ENCODE data around the gene HEATR3.

The HEATR3 gene

GRCh38 chr16:50152807-50153595 is 87.2 kb downstream of the HEATR3 start, which contains the start of gene TENT4B:
TSS of gene TENT4B (plus strand) at chr16:50153306. CDS start at chr16:50153622, 316 bp downstream.
- ChIA-PET CTCF (no interaction called here), POLR2A (interaction anchor here (1.1 to 1.2 kb wide), 2 partner anchors 51 to 87 kb away, joined by 3 to 4 read pairs; partner anchors contain the start of gene HEATR3)
- DNase-seq (ENCODE audit: extremely low spot score) = peak; percentile 95
- TF ChIP-seq HDGF (IDR thresholded peaks at IDR 0.05; ENCODE audit: borderline replicate concordance) = no peak
- TF ChIP-seq L3MBTL2 (conservative IDR thresholded peaks at IDR 0.05) = 0 out of 2 replicates have a peak, but pooled peaks have one; percentile 38

- POLR2A ChIA-PET = no interaction called here
- CTCF ChIA-PET = no interaction called here
- peak; percentile 30 for DNase-seq (ENCODE audit: extremely low spot score)
- TF ChIP-seq ZNF384 (IDR thresholded peaks at IDR 0.05) (no peak), ELF4 (IDR thresholded peaks at IDR 0.05) (no peak)
These were observed 88.0 kb downstream of the HEATR3 start for GRCh38 chr16:50153596-50154419.

GRCh38 chr16:50154420-50154950 is 88.7 kb downstream of the HEATR3 start:
- TF ChIP-seq LEF1 (IDR thresholded peaks at IDR 0.05; ENCODE audit: borderline replicate concordance) = no peak
- TF ChIP-seq FOXM1 (IDR thresholded peaks at IDR 0.05; ENCODE audit: borderline replicate concordance) = no peak
- CTCF ChIA-PET = interaction anchor here (1.0 to 1.4 kb wide), 2 partner anchors 13 to 56 kb away, joined by 3 read pairs; no protein-coding TSS in a partner anchor
- POLR2A ChIA-PET = no interaction called here
- DNase-seq (ENCODE audit: extremely low spot score) = no peak

- ChIA-PET POLR2A (interaction anchor here (0.8 to 1.3 kb wide), 2 partner anchors 9 to 56 kb away, joined by 3 to 4 read pairs; no protein-coding TSS in a partner anchor), CTCF (interaction anchor here (1.4 kb wide), 1 partner anchor 11 kb away, joined by 3 read pairs; no protein-coding TSS in a partner anchor)
- DNase-seq (ENCODE audit: extremely low spot score) = no peak
- TF ChIP-seq SUZ12 (IDR thresholded peaks at IDR 0.05) (no peak), ELF4 (IDR thresholded peaks at IDR 0.05) (no peak), LEF1 (IDR thresholded peaks at IDR 0.05; ENCODE audit: borderline replicate concordance) (no peak), PKNOX1 (IDR thresholded peaks at IDR 0.05) (no peak), SP1 (IDR thresholded peaks at IDR 0.05) (no peak), CTBP1 (IDR thresholded peaks at IDR 0.05; ENCODE audit: borderline replicate concordance) (no peak), NFRKB (IDR thresholded peaks at IDR 0.05) (no peak), ZNF384 (IDR thresholded peaks at IDR 0.05) (no peak), L3MBTL2 (conservative IDR thresholded peaks at IDR 0.05) (no peak), BHLHE40 (IDR thresholded peaks at IDR 0.05; ENCODE audit: borderline replicate concordance) (no peak), TARDBP (IDR thresholded peaks at IDR 0.05) (no peak), FOXA1 (IDR thresholded peaks at IDR 0.05) (no peak), FOXK2 (IDR thresholded peaks at IDR 0.05) (no peak), HDGF (IDR thresholded peaks at IDR 0.05; ENCODE audit: borderline replicate concordance) (no peak), ARNT (IDR thresholded peaks at IDR 0.05) (no peak), FOXM1 (IDR thresholded peaks at IDR 0.05; ENCODE audit: borderline replicate concordance) (no peak)
These were observed 90.2 kb downstream of the HEATR3 start for GRCh38 chr16:50155925-50156324.

Data from HEK293T (cell line).